Endothelial cell of umbilical vein (primary cell): ENCODE data around the gene SPTLC1. TPM values are rescaled to one million over a fixed set of nuclear protein-coding genes. Genes with fewer than 3 reads are reported as not detected.

Experiments used
- BruUV-seq: library from RNA; stranded (reverse); fragments of 400-500 nt; replicated peaks from 2 replicates; lab custom pipeline; 2021; lab: Mats Ljungman, UMichigan
- CTCF ChIA-PET: fragments of 300-600, 350-600 bp; sonication (Branson Sonifier 250); formaldehyde crosslinking; loops from one replicate; lab custom pipeline; 2021; ENCODE audit warnings: antibody characterized with exemption, inconsistent platforms; lab: Charles Lee
- POLR2A ChIA-PET: fragments of 300-600, 350-600 bp; sonication (Branson Sonifier 250); formaldehyde crosslinking; loops from one replicate; lab custom pipeline; 2021; ENCODE audit warnings: antibody characterized with exemption, inconsistent platforms; lab: Charles Lee
- DNase-seq: peaks from one replicate; pipeline ENCODE4 v3.0.0-alpha.2; 2011; ENCODE audit warnings: low read depth, low spot score
- FAIRE-seq: peaks from 2 replicates; lab custom pipeline; 2011; peaks lifted over from hg19 to GRCh38; lab: Jason Lieb, UNC
- H2AFZ ChIP-seq: 2 replicates; pipeline ENCODE4 v1.6.0; 2012; ENCODE audit warnings: low read depth, low read length, control low read depth, inconsistent platforms
- H3K27ac ChIP-seq: 2 replicates; pipeline ENCODE4 v1.5.1; 2011; ENCODE audit warnings: low read depth, mild to moderate bottlenecking, control low read depth, low read length, moderate library complexity; ENCODE audit not compliant: insufficient read depth
- H3K27me3 ChIP-seq, 2 experiments: 2 replicates each; pipeline versions ENCODE4 v1.6.0 to v1.6.1; 2011; ENCODE audit warnings: low read length in 2 of 2, mixed read lengths in 1 of 2; ENCODE audit not compliant: control insufficient read depth in 2 of 2, insufficient read depth in 2 of 2
- H3K36me3 ChIP-seq, 2 experiments: 2 replicates in 1 of 2; 3 replicates in 1 of 2; pipeline ENCODE4 v1.5.1; 2011; ENCODE audit warnings: low read length in 2 of 2, mild to moderate bottlenecking in 1 of 2, moderate library complexity in 1 of 2; ENCODE audit not compliant: control insufficient read depth in 2 of 2, insufficient read depth in 2 of 2; ENCODE audit errors: extremely low read depth in 1 of 2
- H3K4me1 ChIP-seq: 3 replicates; pipeline ENCODE4 v1.5.1; 2011; ENCODE audit warnings: mild to moderate bottlenecking, low read length; ENCODE audit not compliant: control insufficient read depth, insufficient read depth; ENCODE audit errors: extremely low read depth
- H3K4me2 ChIP-seq: 2 replicates; pipeline ENCODE4 v1.6.1; 2011; ENCODE audit warnings: low read length, control low read depth, mixed read lengths; ENCODE audit not compliant: insufficient read depth
- H3K4me3 ChIP-seq, 3 experiments: fragments of 200-600 bp in 1 of 3; sonication (generic), shearing (Covaris generic) in 1 of 3; replicated peaks in 1 of 3; 2 replicates each; pipeline ENCODE4 v1.5.1; 2011 to 2016; ENCODE audit warnings: control low read depth in 3 of 3, low read length in 3 of 3, mild to moderate bottlenecking in 2 of 3, inconsistent platforms in 1 of 3, low read depth in 1 of 3, moderate library complexity in 1 of 3; ENCODE audit not compliant: insufficient read depth in 1 of 3
- H3K79me2 ChIP-seq: 2 replicates; pipeline ENCODE4 v1.6.0; 2012; ENCODE audit warnings: low read length, inconsistent platforms; ENCODE audit not compliant: control insufficient read depth, insufficient read depth
- H3K9ac ChIP-seq: replicated peaks from 2 replicates; pipeline ENCODE3; 2011; ENCODE audit warnings: low read length, control low read depth; ENCODE audit not compliant: insufficient read depth; ENCODE audit errors: extremely low read depth
- H3K9me1 ChIP-seq: replicated peaks from 3 replicates; pipeline ENCODE4 v1.6.0; 2011; ENCODE audit warnings: mild to moderate bottlenecking, low read length; ENCODE audit not compliant: control insufficient read depth, insufficient read depth; ENCODE audit errors: extremely low read depth
- H3K9me3 ChIP-seq: replicated peaks from 2 replicates; pipeline ENCODE4 v1.5.1; 2012; ENCODE audit warnings: low read length, inconsistent platforms; ENCODE audit not compliant: control insufficient read depth, insufficient read depth
- H4K20me1 ChIP-seq: replicated peaks from 2 replicates; pipeline ENCODE3; 2011; ENCODE audit warnings: mild to moderate bottlenecking, low read length; ENCODE audit not compliant: control insufficient read depth, insufficient read depth; ENCODE audit errors: extremely low read depth
- EZH2 ChIP-seq: IDR thresholded peaks from 2 replicates; pipeline ENCODE4 v1.6.1; 2012; ENCODE audit warnings: borderline replicate concordance, low read depth, mild to moderate bottlenecking, moderate library complexity, low read length, inconsistent platforms; ENCODE audit not compliant: severe bottlenecking
- FOS ChIP-seq: IDR thresholded peaks from 2 replicates; pipeline ENCODE4 v1.6.1; 2011; ENCODE audit warnings: mild to moderate bottlenecking, low read length, moderate library complexity, borderline replicate concordance; ENCODE audit not compliant: insufficient read depth
- GATA2 ChIP-seq: IDR thresholded peaks from 2 replicates; pipeline ENCODE4 v1.7.0; 2011; ENCODE audit warnings: low read depth, mild to moderate bottlenecking, moderate library complexity, mixed read lengths, low read length; ENCODE audit not compliant: insufficient read length, insufficient read depth
- JUN ChIP-seq: IDR thresholded peaks from 2 replicates; pipeline ENCODE4 v1.6.1; 2011; ENCODE audit warnings: borderline replicate concordance, low read depth; ENCODE audit not compliant: insufficient read length, insufficient read depth
- MYC ChIP-seq: IDR thresholded peaks from one replicate; pipeline ENCODE4 v1.6.1; 2011; ENCODE audit warnings: mild to moderate bottlenecking, low read depth, low read length
- POLR2A ChIP-seq: IDR thresholded peaks from 2 replicates; pipeline ENCODE4 v1.6.1; 2012; ENCODE audit warnings: low read depth, mild to moderate bottlenecking, control low read depth, low read length
- POLR2AphosphoS5 ChIP-seq: IDR thresholded peaks from 2 replicates; pipeline ENCODE4 v1.6.1; 2012; ENCODE audit warnings: low read depth, mild to moderate bottlenecking, control low read depth, low read length, moderate library complexity; ENCODE audit not compliant: insufficient read depth
- dilution Hi-C: fragments of 300-500 bp; cut with MboI; formaldehyde crosslinking; loops from one replicate; pipeline ENCODE4 v1.15.0; 2019; ENCODE audit warnings: low sequenced_read_pairs; ENCODE audit not compliant: extremely low pct_ligation_motif_present
- intact Hi-C: fragments of 100-400 bp; cut with micrococcal nuclease; formaldehyde crosslinking; loops from one replicate; pipeline ENCODE4 v1.10.0; 2022
- polyA plus RNA-seq, 4 experiments: library from polyadenylated mRNA; depleted of rRNA in 3 of 4; stranded (reverse) in 3 of 4; unstranded in 1 of 4; fragments of >200 nt; gene quantifications; 2 replicates each; pipeline versions ENCODE4 v1.2.1 to v1.2.3, GENCODE V29; 2011 to 2012; ENCODE audit warnings: missing spikeins in 1 of 4
- total RNA-seq: library from RNA; stranded (reverse); gene quantifications from 2 replicates; pipeline ENCODE4 v1.2.3, GENCODE V29; 2021
- TF ChIP-seq, protein P1 (sequence below): IDR thresholded peaks from 2 replicates; pipeline ENCODE4 v1.6.1; 2011; ENCODE audit not compliant: insufficient read depth, insufficient read length
- TF ChIP-seq, protein P2 (sequence below), 2 donors: IDR thresholded peaks; 1 replicate in 1 of 2; 2 replicates in 1 of 2; pipeline ENCODE4 v1.5.1; 2011; ENCODE audit warnings: low read length in 2 of 2, mild to moderate bottlenecking in 2 of 2, moderate library complexity in 2 of 2, control low read depth in 1 of 2, inconsistent platforms in 1 of 2, low read depth in 1 of 2; ENCODE audit not compliant: insufficient read depth in 1 of 2; ENCODE audit errors: extremely low read depth in 1 of 2

SPTLC1 gene
- total and polyA plus RNA-seq, 2 donors (not counting 3 experiments of a cell fraction or from before 2014, with no cell fraction given) = 35.9 to 68.5 TPM

DNA sequence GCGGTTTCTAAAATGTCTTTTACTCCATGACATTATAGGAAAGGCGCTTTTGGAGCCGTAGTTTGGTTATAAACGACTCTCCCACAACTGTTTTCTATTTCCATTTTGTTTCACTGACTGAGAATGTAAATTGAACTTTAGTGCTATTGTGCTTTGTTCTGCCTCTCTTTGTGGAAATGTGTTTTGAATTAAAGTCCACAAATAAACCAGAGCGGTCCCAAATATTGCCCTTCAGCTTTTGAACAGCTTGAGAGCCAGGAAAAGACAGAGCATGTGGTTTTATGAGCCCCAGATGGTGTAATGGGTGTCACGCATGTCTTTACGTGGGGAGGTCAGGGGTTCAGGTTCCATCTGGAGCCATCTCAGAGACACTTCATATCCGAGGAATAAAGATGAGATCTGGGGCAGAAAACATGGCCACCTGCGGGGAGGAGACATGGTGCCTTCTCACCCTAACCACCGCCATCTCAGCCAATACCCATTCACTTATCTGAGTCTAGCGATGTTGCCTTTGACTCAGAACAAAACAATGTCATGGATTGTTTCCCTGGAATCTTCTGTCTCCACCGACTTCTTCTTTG is 122.7 kb downstream of the SPTLC1 start:
- Histone ChIP-seq H2AFZ (no peak overlapping the region), H3K9me3 (no peaks in the 10 kb centered on the region), H3K36me3 (no peaks in the 10 kb centered on the region), H3K9ac (no peak overlapping the region), H3K27ac (no peak overlapping the region), H4K20me1 (no peaks in the 10 kb centered on the region), H3K9me1 (no peaks in the 10 kb centered on the region), H3K4me2 (no peak overlapping the region), H3K4me1 (no peaks in the 10 kb centered on the region), H3K27me3 (no peaks in the 10 kb centered on the region), H3K79me2 (no peaks in the 10 kb centered on the region), H3K4me3 (no peak overlapping the region)
- no peak for DNase-seq
- ChIA-PET CTCF (no interaction called here), POLR2A (no interaction called here)
- TF ChIP-seq GATA2 (no peak), POLR2AphosphoS5 (no peak), FOS (no peak), EZH2 (no peak), POLR2A (no peak), MYC (no peak), JUN (no peak)
- TF ChIP-seq, protein P1, sequence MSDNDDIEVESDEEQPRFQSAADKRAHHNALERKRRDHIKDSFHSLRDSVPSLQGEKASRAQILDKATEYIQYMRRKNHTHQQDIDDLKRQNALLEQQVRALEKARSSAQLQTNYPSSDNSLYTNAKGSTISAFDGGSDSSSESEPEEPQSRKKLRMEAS = no peak
- TF ChIP-seq, protein P2, sequence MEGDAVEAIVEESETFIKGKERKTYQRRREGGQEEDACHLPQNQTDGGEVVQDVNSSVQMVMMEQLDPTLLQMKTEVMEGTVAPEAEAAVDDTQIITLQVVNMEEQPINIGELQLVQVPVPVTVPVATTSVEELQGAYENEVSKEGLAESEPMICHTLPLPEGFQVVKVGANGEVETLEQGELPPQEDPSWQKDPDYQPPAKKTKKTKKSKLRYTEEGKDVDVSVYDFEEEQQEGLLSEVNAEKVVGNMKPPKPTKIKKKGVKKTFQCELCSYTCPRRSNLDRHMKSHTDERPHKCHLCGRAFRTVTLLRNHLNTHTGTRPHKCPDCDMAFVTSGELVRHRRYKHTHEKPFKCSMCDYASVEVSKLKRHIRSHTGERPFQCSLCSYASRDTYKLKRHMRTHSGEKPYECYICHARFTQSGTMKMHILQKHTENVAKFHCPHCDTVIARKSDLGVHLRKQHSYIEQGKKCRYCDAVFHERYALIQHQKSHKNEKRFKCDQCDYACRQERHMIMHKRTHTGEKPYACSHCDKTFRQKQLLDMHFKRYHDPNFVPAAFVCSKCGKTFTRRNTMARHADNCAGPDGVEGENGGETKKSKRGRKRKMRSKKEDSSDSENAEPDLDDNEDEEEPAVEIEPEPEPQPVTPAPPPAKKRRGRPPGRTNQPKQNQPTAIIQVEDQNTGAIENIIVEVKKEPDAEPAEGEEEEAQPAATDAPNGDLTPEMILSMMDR (IDR thresholded peaks at IDR 0.05; ENCODE audit: extremely low read depth in 1 of 2, insufficient read depth in 1 of 2, low read depth in 1 of 2, low read length in 2 of 2) = no peak
- dilution Hi-C loops (no loop called here), intact Hi-C loops (no loop called here)
- FAIRE-seq = no peak
- no TSS peak for BruUV-seq
